GM18502 (cell line): ENCODE data around the gene BUB1B.
A peak's percentile ranks its signal among the peaks of the same experiment; 100 is the strongest.
"Not testable (repeated sequence)": the region's sequence is repeated elsewhere in the genome, so short reads cannot be mapped to it uniquely, and the experiment has no call there.

Experiments
- ATAC-seq: cut with Tn5 transposase; IDR thresholded peaks from one replicate; pipeline ENCODE4 v1.9.1; 2021; ENCODE audit warnings: mild to moderate bottlenecking; ENCODE audit not compliant: unreplicated experiment, poor library complexity

BUB1B gene, protein sequence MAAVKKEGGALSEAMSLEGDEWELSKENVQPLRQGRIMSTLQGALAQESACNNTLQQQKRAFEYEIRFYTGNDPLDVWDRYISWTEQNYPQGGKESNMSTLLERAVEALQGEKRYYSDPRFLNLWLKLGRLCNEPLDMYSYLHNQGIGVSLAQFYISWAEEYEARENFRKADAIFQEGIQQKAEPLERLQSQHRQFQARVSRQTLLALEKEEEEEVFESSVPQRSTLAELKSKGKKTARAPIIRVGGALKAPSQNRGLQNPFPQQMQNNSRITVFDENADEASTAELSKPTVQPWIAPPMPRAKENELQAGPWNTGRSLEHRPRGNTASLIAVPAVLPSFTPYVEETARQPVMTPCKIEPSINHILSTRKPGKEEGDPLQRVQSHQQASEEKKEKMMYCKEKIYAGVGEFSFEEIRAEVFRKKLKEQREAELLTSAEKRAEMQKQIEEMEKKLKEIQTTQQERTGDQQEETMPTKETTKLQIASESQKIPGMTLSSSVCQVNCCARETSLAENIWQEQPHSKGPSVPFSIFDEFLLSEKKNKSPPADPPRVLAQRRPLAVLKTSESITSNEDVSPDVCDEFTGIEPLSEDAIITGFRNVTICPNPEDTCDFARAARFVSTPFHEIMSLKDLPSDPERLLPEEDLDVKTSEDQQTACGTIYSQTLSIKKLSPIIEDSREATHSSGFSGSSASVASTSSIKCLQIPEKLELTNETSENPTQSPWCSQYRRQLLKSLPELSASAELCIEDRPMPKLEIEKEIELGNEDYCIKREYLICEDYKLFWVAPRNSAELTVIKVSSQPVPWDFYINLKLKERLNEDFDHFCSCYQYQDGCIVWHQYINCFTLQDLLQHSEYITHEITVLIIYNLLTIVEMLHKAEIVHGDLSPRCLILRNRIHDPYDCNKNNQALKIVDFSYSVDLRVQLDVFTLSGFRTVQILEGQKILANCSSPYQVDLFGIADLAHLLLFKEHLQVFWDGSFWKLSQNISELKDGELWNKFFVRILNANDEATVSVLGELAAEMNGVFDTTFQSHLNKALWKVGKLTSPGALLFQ

DNA sequence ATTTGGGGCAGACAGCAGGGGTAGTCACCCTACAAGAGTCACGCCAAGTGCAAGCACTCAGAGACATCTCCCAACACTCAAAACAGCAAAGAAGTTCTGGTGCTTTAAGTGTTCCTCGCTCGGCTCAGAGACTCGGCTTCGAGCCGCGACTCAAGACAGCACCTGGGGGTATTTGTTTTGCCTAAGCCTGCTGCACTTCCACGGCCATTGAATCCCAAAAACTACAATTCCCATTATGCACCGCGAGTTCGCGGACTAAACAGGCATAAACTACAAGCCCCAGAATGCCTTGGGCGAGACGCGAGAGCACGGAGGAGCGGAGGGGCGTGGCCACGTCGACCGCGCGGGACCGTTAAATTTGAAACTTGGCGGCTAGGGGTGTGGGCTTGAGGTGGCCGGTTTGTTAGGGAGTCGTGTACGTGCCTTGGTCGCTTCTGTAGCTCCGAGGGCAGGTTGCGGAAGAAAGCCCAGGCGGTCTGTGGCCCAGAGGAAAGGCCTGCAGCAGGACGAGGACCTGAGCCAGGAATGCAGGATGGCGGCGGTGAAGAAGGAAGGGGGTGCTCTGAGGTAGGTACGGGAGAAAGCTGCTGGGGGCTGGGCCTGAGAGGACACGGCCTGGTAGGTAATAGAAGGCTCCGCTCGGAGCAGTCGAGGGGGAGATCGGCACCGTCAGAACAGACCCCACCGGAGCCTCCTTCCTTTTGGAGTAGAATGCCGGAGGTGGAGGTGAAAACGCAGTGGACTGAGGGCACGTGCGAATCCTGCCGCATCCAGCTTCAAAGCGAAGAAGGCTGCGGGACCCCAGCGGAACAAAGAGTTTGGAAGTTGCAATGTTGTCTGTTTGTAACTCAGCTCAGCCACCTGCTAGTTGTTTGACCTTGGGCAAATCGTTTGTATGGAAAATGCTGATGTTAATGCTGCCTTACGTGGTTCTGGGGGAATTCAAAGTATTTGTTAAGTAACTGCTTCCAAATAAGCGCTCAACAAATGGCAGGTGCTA lies at the start of gene BUB1B:
BUB1B (plus strand) TSS at position 381 of the 1,000 bp plus-strand sequence; CDS start at position 533, 152 bp downstream.
- peak; percentile 83 for ATAC-seq

DNA sequence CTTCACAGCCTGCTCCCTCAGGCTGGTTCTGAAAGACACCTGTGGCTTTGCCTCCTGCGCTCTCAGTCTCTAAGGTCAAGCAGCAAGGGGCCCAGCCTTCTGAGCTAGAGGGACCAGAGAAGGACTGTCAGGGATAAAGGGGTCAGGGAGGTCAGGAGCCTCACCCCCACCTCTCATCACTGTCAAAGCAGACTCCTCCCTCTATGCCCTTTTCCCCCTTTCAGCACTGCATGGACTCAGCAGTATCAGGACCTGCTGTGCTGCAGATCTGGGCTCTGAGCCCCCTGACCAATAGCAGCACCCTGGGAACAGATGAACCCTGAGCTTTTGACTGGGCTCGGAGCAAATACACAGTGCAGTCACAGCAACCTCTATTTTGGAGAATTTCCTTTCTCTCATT lies 49.0 kb upstream of the BUB1B start:
- ATAC-seq, result no peak

DNA sequence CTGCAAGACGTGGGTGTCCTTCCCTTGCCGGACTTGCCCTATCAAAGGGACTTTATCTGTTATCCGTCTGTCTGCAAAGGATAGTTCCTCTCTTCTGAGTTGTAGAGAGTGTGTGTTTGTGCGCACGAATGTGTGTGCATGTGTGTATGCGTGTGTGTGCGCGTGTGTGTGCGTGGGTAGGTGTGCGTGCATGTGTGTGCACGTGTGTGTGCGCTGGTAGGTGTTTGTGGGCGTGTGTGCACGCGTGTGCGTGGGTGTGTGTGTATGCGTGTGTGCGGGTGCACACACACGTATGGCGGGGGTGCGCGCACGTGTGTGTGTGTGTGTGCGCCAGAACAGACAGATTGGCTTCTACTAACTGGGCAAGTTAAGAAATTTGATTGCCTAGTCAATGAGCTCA lies 48.1 kb upstream of the BUB1B start:
- no peak for ATAC-seq

DNA sequence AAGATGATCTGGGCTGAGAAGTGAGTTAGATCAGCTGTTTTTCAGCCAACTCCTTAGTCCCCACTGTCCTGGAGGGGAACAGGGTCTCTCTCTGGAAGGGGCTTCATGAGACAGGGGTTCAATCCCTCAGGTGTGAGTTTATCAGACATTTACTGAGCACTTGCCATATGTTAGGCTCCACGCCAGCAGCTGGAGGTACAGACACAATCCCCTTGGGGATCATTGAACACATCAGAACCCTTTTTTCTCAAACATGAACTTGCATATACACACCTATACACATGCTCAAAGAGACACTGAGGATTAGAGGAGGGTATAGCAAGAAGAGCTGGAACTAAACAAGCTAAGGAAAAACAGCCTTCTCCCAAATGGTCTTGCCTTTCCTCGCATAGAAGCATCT lies 46.7 kb upstream of the BUB1B start:
- no peak for ATAC-seq

DNA sequence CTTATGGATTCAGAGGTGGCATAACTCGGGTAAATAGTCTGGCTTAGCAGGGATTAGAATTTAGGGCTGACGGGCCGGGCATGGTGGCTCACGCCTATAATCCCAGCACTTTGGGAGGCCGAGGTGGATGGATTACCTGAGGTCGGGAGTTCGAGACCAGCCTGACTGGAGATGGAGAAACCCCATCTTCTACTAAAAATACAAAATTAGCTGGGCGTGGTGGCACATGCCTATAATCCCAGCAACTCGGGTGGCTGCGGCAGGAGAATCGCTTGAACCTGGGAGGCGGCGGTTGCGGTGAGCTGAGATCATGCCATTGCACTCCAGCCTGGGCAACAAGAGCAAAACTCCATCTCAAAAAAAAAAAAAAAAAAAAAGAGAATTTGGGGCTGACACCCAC lies 45.8 kb upstream of the BUB1B start:
- not testable (repeated sequence) for ATAC-seq

DNA sequence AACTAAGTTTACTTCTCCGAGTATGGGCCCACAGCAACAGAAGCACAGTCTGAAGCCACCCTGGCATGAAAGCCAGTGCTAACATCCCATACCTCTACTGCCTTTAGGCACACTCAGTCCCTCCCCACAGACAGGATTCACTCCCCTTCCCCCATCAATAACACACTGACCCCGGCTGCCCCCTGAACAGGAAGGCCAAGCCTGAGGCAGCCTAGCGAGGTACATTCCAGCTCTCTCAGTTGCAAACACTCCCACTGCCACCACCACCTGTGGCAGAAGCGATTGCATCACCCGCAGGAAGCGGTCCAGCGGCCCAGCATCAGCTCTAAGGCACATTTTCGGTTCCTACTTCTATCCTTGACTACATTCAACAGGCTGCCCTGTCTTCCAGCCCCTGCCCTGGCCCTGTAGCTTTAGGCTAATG lies 45.2 kb upstream of the BUB1B start:
- peak; percentile 96 for ATAC-seq

DNA sequence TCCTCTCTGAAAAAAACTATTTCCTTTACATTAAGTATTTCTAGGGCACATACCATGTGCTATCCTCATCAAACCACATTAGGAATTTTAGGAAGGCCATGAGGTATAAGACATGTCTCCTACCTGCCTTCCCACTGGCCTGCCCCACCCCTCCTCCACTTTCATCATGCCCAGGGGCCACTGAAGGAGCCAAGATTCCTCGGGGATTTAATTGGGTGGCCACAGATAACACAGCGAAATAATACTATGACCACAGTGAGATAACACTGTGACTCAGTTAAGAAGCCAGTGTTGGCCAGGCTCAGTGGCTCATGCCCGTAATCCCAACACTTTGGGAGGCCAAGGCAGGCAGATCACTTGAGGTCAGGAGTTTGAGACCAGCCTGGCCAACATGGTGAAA lies 42.4 kb upstream of the BUB1B start:
- ATAC-seq, result no peak

DNA sequence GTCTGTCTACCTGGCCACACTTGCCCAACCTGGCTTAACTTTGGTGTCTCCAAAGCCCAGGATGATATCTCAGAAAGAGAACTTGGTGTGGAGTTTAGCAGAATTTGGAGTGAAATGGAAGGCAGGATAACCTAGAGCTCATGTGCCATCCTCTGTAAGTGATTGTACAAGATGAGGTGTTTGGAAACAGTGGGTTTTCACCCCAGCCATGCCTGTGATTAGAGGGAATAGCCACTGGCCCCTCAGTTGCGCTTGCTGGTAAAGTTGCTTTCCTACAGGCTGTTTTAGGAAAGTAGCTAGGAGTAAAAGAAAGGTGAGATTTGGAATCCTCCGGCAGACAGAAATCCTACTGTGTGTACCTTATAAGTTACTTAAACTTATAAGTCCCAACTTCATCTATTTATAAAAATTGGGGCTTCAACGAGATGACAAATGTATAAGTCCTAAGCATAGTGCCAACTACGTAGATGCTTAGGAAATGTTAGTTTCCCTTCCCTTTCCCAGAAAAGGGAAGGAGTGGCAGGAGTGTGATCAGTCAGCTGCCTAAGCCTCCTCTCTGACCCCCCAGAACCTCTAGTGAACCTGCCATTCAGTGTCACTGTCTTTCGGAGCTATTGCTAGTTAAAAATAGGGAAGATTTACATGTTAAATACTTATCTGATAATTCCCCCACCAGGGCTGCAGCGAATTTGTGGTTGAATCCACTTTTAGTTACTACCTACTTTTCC lies 38.8 kb upstream of the BUB1B start:
- ATAC-seq, result no peak

DNA sequence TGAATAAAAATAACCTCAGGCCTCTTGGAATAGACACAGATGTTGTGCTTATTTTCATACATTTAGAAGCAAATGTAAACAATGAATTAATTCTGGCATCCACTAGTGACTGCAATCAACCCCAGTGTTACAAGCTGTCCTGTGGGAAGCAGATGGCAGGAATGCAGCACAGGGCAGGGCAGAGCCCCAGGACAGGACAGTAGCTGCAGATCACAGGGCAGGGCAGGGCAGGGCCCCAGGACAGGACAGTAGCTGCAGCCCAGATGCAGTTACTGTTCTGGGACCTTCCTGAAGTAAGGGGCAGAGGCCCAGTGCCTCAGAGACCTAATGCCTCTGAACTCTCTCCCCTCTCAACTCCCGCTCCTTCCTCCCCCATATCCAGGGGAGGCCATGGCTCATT lies 37.9 kb upstream of the BUB1B start:
- not testable (repeated sequence) for ATAC-seq

DNA sequence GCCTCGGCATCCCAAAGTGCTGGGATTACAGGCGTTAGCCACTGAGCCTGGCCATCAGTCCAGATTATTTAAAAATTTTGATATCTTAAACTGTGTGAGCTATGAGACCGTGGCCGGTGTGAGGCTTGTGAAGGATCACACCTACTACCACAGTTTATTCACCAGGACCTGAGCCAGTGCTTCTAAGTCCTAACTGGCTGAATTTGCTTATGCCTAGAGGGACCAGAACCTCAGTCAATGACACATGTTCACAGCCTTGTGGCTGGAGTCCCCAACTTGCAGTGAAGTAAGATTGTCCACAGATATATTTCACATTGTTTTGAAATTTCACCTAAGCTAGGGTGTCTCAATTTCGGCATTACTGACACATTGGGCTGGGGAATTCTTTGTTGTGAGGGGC lies 37.0 kb upstream of the BUB1B start:
- not testable (repeated sequence) for ATAC-seq

DNA sequence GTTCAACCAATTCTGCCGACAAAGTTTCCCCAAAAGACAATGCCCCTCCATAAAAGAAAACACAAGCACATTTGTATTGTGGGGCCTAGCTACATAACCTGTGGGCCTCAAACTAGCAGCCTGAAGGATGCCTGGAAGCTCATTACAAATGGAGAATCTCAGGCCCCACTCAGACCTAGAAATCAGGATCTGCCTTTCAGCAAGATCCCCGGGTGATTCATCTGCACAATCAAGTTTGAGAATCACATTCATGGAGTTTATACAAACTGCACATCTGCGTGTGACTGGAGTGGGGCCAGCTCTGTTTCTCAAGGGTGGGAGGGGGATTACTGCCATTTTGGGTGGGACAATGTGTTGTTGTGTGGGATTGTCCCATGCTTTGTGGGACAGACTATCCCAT lies 36.5 kb upstream of the BUB1B start:
- not testable (repeated sequence) for ATAC-seq

DNA sequence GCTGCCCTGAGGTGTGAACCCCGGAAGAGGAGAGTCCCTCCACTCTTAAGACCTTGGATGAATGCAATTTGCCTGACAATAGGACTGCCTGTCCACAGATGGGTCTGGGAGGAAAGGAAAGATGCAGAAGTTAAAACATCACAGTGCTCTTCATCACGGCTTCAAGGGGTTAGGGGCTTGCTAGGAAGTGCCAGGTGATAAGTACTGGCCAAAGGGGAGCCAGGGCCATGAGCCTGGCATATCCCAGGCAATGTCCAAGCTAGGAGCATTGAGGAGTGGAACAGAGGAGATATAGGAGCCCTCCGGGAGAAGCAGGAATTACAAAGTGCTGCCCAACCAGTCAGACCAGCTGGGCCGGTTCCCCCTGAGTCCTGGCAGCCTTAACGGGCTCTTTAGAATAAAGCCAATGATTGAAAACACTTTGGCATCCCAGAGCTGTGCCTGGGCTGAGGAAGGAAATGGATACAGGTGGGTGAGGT lies 36.0 kb upstream of the BUB1B start:
- ATAC-seq, result not testable (repeated sequence)

DNA sequence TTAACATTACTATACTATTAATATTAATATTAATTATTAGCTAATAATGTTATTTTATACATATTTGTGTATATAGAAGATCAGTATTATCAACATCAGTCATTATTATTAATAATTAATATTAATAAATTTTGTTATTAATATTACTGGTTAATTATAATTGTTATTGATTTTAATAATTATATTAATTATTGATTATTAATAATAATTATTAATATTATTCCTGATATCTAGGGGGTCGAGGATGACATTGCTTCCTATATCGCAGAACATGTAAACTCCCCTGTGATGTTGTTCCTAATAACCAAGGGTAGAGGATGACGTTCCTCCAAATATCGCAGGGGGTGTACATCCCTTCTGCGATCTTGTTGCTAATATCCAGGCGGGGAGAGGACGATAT lies 34.9 kb upstream of the BUB1B start:
- no peak for ATAC-seq

DNA sequence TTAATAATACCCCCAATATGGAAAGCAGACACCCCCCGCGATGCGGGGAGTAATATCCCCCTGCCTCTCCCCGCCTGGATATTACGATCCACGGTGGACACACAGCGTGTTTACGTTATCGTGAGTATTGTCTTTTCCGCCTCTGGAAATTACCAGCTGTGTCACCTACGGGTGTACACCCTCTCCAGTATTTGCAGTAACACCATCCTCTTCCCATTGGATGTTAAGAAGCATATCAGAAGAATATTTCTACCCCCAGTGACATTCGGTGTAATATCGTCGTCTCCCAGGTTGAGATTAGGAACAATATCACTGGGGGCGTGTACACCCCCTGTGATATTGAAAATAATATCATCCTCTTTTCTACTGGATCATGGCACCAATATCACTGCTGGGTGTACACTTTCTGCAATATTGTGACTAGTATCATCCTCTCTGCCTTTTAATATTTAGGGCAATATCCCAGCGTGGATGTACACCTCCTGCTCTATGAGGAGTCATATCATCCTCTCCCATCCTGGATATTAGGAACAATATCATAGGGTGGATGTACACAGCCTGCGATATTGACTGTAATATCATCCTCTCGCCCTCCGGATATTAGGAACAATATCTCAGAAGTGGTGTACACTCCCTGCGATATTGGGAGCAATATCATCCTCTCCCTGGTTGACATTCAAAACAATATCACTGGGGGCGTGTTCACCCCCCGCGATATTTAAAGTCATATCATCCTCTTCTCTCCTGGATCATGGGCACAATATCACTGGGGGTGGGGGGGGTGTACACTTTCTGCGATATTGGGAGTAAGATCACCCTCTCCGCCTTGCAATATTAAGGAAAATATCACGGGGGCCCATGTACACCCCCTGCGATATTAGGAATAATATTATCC lies 31.9 kb upstream of the BUB1B start:
- ATAC-seq, result no peak

DNA sequence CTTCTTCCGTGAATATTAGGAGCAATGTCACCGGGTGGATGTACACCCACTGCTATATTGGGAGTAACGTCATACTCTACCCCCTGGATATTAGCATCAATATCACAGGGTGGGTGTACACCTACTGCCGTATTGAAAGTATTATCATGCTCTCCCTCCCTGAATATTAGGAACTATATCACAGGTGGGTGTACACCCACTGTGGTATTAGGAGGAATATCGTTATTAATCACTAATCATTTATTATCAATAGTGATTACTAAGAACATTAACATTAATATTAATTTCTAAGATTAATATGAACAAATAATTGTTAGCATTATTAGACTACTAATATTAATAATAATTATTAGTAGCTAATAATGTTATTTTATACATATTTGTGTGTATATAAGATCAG lies 30.8 kb upstream of the BUB1B start:
- ATAC-seq, result no peak

DNA sequence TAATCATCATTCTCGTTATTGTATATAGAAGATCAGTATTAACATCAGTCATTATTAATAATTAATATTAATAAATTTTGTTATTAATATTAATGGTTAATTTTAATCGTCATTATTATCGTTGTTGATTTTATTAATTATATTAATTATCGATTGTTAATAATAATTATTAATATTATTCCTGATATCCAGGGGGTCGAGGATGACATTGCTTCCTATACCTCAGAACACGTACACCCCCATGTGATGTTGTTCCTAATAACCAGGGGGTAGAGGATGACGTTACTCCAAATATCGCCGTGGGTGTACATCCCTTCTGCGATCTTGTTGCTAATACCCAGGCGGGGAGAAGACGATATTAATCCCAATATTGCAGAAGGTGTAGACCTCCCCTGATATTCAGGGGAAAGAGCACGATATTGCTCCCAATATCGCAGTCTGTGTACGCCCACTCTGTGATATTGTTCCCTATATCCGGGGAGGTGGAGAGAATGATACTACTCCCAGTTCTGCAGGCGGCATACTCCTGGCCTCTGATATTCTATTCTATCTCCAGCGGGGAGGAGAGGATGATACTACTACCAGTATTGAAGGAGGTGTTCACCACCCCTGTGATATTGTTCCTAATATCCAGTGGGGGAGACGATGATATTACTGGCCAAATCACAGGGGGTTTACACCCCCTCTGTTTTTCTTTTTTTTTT lies 29.9 kb upstream of the BUB1B start:
- no peak for ATAC-seq

DNA sequence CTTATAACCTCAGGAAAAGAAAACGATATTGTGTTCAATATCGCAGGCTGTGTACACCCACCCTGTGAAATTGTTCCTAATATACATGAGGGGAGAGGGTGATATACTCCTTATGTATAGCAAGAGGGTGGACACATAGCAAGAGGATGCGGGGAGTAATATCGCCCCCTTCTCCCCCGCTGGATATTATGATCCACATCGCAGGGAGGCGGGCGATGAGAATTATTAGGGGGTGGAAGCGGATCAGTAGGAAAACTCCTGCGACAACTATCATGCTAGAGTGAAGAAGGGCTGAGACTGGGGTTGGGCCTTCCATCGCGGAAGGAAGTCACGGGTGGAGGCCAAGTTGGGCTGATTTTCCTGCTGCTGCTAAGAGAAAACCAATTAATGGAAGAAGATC lies 27.3 kb upstream of the BUB1B start:
- no peak for ATAC-seq
